NCI-H146 treated with DMSO at 0.1 percent for 48 hours (cell line): ENCODE data around the gene PWWP2B.

Source experiments
- DNase-seq: peaks from one replicate; lab custom pipeline; 2025; ENCODE audit not compliant: unreplicated experiment; lab: John Stamatoyannopoulos, UW

The PWWP2B gene

GRCh38 chr10:132392811-132393694 is 3.9 kb upstream of the PWWP2B start:
- no peak for DNase-seq

- no peak for DNase-seq
Observed at GRCh38 chr10:132393695-132394181, 3.3 kb upstream of the PWWP2B start.

- no peak for DNase-seq
Observed at GRCh38 chr10:132394201-132394811, 2.7 kb upstream of the PWWP2B start.

GRCh38 chr10:132394936-132395703 is 1.9 kb upstream of the PWWP2B start:
- DNase-seq = no peak

- DNase-seq = no peak
Observed at GRCh38 chr10:132395704-132396493, 1.1 kb upstream of the PWWP2B start.

- no peak for DNase-seq
Observed at GRCh38 chr10:132396494-132397035, 435 bp upstream of the PWWP2B start.

GRCh38 chr10:132397671-132398565 is 918 bp downstream of the PWWP2B start:
- peak; percentile 22 for DNase-seq

GRCh38 chr10:132398566-132398991 is 1.6 kb downstream of the PWWP2B start:
- DNase-seq = no peak

GRCh38 chr10:132399117-132400035 is 2.4 kb downstream of the PWWP2B start:
- no peak for DNase-seq

GRCh38 chr10:132400041-132400546 is 3.1 kb downstream of the PWWP2B start:
- DNase-seq = no peak

GRCh38 chr10:132400547-132401151 is 3.6 kb downstream of the PWWP2B start:
- no peak for DNase-seq

GRCh38 chr10:132401401-132402118 is 4.6 kb downstream of the PWWP2B start:
- DNase-seq = no peak

GRCh38 chr10:132402781-132403241 is 5.8 kb downstream of the PWWP2B start:
- DNase-seq = no peak

- no peak for DNase-seq
Observed at GRCh38 chr10:132403511-132404168, 6.6 kb downstream of the PWWP2B start.

- DNase-seq = no peak
Observed at GRCh38 chr10:132404169-132404880, 7.3 kb downstream of the PWWP2B start.
